Esophagus squamous epithelium (tissue), 4 donors: ENCODE measurements around the gene FZD10.

Experiments
- CTCF ChIP-seq, 6 experiments: fragments of 450-650 bp in 4 of 6; fragments of 200-600 bp in 2 of 6; sonication (generic) in 2 of 6; IDR thresholded peaks; one replicate each; pipeline ENCODE4 v1.5.1; 2016 to 2019; ENCODE audit warnings: antibody characterized with exemption in 6 of 6, mild to moderate bottlenecking in 4 of 6, moderate library complexity in 4 of 6
- POLR2A ChIP-seq, 4 donors: fragments of 450-650 bp; IDR thresholded peaks; one replicate each; pipeline ENCODE4 v1.6.1; 2017; ENCODE audit warnings: antibody characterized with exemption in 4 of 4, mild to moderate bottlenecking in 4 of 4, moderate library complexity in 3 of 4

GRCh38 chr12:130167537-130167936 lies 5.3 kb downstream of the FZD10 start:
- no peak for TF ChIP-seq CTCF (IDR thresholded peaks at IDR 0.05)
- no peak for TF ChIP-seq POLR2A (IDR thresholded peaks at IDR 0.05)
